Naive thymus-derived CD4-positive, alpha-beta T cell (primary cell): ENCODE results near the gene GALNT15. TPM values are rescaled to one million over a fixed set of nuclear protein-coding genes. Genes with fewer than 3 reads are reported as not detected.

Experiments used
- ATAC-seq: fragments of 150-1000 bp; cut with Tn5 transposase; 2 replicates; pipeline ENCODE4 v1.10.0; 2021; ENCODE audit warnings: mild to moderate bottlenecking, moderate library complexity
- CTCF ChIA-PET: fragments of 350-600 bp; sonication (Branson Sonifier 250); formaldehyde crosslinking; loops from one replicate; lab custom pipeline; 2021; ENCODE audit warnings: antibody characterized with exemption; lab: Charles Lee
- POLR2A ChIA-PET: fragments of 350-600 bp; sonication (Branson Sonifier 250); formaldehyde crosslinking; loops from one replicate; lab custom pipeline; 2021; ENCODE audit warnings: antibody characterized with exemption, inconsistent platforms; lab: Charles Lee
- DNase-seq, 9 donors: peaks; one replicate each; pipeline versions ENCODE4 v3.0.0 to v3.0.0-alpha.2; 2020 to 2022; ENCODE audit warnings: mixed read lengths in 1 of 9
- H3K27ac ChIP-seq: one replicate; pipeline ENCODE4 v1.7.0; 2013; ENCODE audit warnings: mild to moderate bottlenecking, low read depth, low read length, moderate library complexity
- H3K27me3 ChIP-seq, 2 donors: one replicate each; pipeline ENCODE4 v1.7.0; 2013; ENCODE audit warnings: low read length in 2 of 2, mild to moderate bottlenecking in 2 of 2, moderate library complexity in 2 of 2; ENCODE audit not compliant: control insufficient read depth in 2 of 2, insufficient read depth in 2 of 2
- H3K36me3 ChIP-seq, 3 experiments: 1 replicate in 2 of 3; 2 replicates in 1 of 3; pipeline ENCODE4 v1.7.0; 2013; ENCODE audit warnings: low read length in 3 of 3, mild to moderate bottlenecking in 3 of 3, moderate library complexity in 1 of 3; ENCODE audit not compliant: insufficient read depth in 3 of 3, control insufficient read depth in 2 of 3
- H3K4me1 ChIP-seq, 2 donors: one replicate each; pipeline ENCODE4 v1.7.0; 2013; ENCODE audit warnings: low read length in 2 of 2, mild to moderate bottlenecking in 2 of 2, moderate library complexity in 1 of 2; ENCODE audit not compliant: control insufficient read depth in 2 of 2, insufficient read depth in 2 of 2
- H3K4me3 ChIP-seq: 2 replicates; pipeline ENCODE4 v1.7.0; 2013; ENCODE audit warnings: mild to moderate bottlenecking, low read length
- H3K9me3 ChIP-seq, 3 experiments: 1 replicate in 2 of 3; 2 replicates in 1 of 3; pipeline ENCODE4 v1.7.0; 2013; ENCODE audit warnings: low read length in 3 of 3; ENCODE audit not compliant: control insufficient read depth in 2 of 3
- H3K27ac Mint-ChIP-seq, 9 donors: one replicate each; pipeline ENCODE4 v1.8.0; 2020 to 2022; ENCODE audit warnings: mixed read lengths in 9 of 9, mild to moderate bottlenecking in 8 of 9, moderate library complexity in 5 of 9, inconsistent platforms in 2 of 9
- H3K27me3 Mint-ChIP-seq, 5 donors: one replicate each; pipeline ENCODE4 v1.8.0; 2021 to 2022; ENCODE audit warnings: mixed read lengths in 5 of 5, mild to moderate bottlenecking in 1 of 5
- H3K36me3 Mint-ChIP-seq, 5 donors: one replicate each; pipeline ENCODE4 v1.8.0; 2020 to 2022; ENCODE audit warnings: mixed read lengths in 5 of 5, mild to moderate bottlenecking in 3 of 5, inconsistent platforms in 1 of 5
- H3K4me1 Mint-ChIP-seq, 7 donors: one replicate each; pipeline ENCODE4 v1.8.0; 2020 to 2022; ENCODE audit warnings: mixed read lengths in 7 of 7, mild to moderate bottlenecking in 3 of 7, inconsistent platforms in 1 of 7
- H3K4me3 Mint-ChIP-seq, 10 donors: one replicate each; pipeline ENCODE4 v1.8.0; 2020 to 2022; ENCODE audit warnings: mild to moderate bottlenecking in 10 of 10, mixed read lengths in 10 of 10, moderate library complexity in 6 of 10, inconsistent platforms in 2 of 10
- H3K9me3 Mint-ChIP-seq, 11 donors: one replicate each; pipeline ENCODE4 v1.8.0; 2020 to 2022; ENCODE audit warnings: mixed read lengths in 11 of 11, mild to moderate bottlenecking in 4 of 11, inconsistent platforms in 1 of 11, moderate library complexity in 1 of 11
- intact Hi-C, 2 donors: fragments of 100-400 bp; cut with micrococcal nuclease; formaldehyde crosslinking; loops; one replicate each; pipeline ENCODE4 v1.15.1; 2023
- polyA plus RNA-seq, 2 donors: library from polyadenylated mRNA; unstranded; fragments of 300-500 nt; fragmentation: Illumina TruSeq; gene quantifications; one replicate each; pipeline ENCODE4 v1.2.3, GENCODE V29; 2021
- total RNA-seq, 6 experiments: library from RNA in 5 of 6; stranded (reverse) in 5 of 6; gene quantifications; 1 replicate in 5 of 6; 2 replicates in 1 of 6; pipeline ENCODE4 v1.2.3 and lab custom pipeline; 2021 to 2026

The GALNT15 gene
- total and polyA plus RNA-seq, 7 experiments from 2014 or later, result 0.46 TPM; not detected in 6

- Histone ChIP-seq H3K9me3 (no peaks in the 10 kb centered on the region), H3K36me3 (peaks cover 0 to 8% (median 0%) of the 10 kb centered on the region in 3 experiments), H3K27me3 (no peaks in the 10 kb centered on the region), H3K4me3 (no peak overlapping the region), H3K27ac (no peak overlapping the region), H3K4me1 (peaks cover 3 to 8% of the 10 kb centered on the region in 2 donors)
- Mint-ChIP-seq H3K36me3 (peaks cover 0 to 5% (median 0%) of the 10 kb centered on the region in 5 donors), H3K9me3 (no peaks in the 10 kb centered on the region), H3K27ac (peak overlapping the region in 1 of 9 donors; percentile 76), H3K4me1 (peaks cover 4 to 25% (median 16%) of the 10 kb centered on the region in 7 donors), H3K27me3 (no peaks in the 10 kb centered on the region), H3K4me3 (peak overlapping the region in 1 of 10 donors; percentile 76)
- POLR2A ChIA-PET, result no interaction called here
- intact Hi-C loops, result no loop called here
- no peak for ATAC-seq
- CTCF ChIA-PET, result no interaction called here
- DNase-seq, result no peak
These were observed 80.8 kb downstream of the GALNT15 start for GRCh38 chr3:16255326-16255725.

GRCh38 chr3:16255726-16256125 lies 81.2 kb downstream of the GALNT15 start:
- Mint-ChIP-seq H3K4me3 (no peak overlapping the region), H3K4me1 (peaks cover 4 to 25% (median 16%) of the 10 kb centered on the region in 7 donors), H3K27ac (no peak overlapping the region), H3K36me3 (peaks cover 0 to 5% (median 0%) of the 10 kb centered on the region in 5 donors), H3K27me3 (no peaks in the 10 kb centered on the region), H3K9me3 (no peaks in the 10 kb centered on the region)
- DNase-seq (no peak), ATAC-seq (no peak)
- peaks cover 0 to 9% (median 0%) of the 10 kb centered on the region in 3 experiments for H3K36me3 ChIP-seq
- H3K27ac ChIP-seq, result no peak overlapping the region
- H3K9me3 ChIP-seq, result no peaks in the 10 kb centered on the region
- POLR2A ChIA-PET, result no interaction called here
- no peak overlapping the region for H3K4me3 ChIP-seq
- CTCF ChIA-PET, result no interaction called here
- peaks cover 3 to 8% of the 10 kb centered on the region in 2 donors for H3K4me1 ChIP-seq
- intact Hi-C loops, result no loop called here
- H3K27me3 ChIP-seq, result no peaks in the 10 kb centered on the region

- ChIA-PET CTCF (no interaction called here), POLR2A (interaction anchor here (0.6 to 1.0 kb wide), 2 partner anchors 224 to 257 kb away, joined by 3 read pairs; no protein-coding TSS in a partner anchor)
- Histone ChIP-seq H3K27ac (no peak overlapping the region), H3K27me3 (no peaks in the 10 kb centered on the region), H3K36me3 (peaks cover 0 to 17% (median 0%) of the 10 kb centered on the region in 3 experiments), H3K9me3 (no peaks in the 10 kb centered on the region), H3K4me3 (no peak overlapping the region), H3K4me1 (peaks cover 3 to 8% of the 10 kb centered on the region in 2 donors)
- no peak for DNase-seq
- Mint-ChIP-seq H3K4me3 (no peak overlapping the region), H3K27ac (no peak overlapping the region), H3K4me1 (peaks cover 4 to 28% (median 16%) of the 10 kb centered on the region in 7 donors), H3K9me3 (no peaks in the 10 kb centered on the region), H3K36me3 (peaks cover 0 to 5% (median 0%) of the 10 kb centered on the region in 5 donors), H3K27me3 (no peaks in the 10 kb centered on the region)
- intact Hi-C loops, result no loop called here
- no peak for ATAC-seq
These were observed 82.8 kb downstream of the GALNT15 start for GRCh38 chr3:16257309-16257708.

GRCh38 chr3:16258177-16258576 lies 83.7 kb downstream of the GALNT15 start:
- Mint-ChIP-seq H3K4me1 (peaks cover 4 to 28% (median 16%) of the 10 kb centered on the region in 7 donors), H3K9me3 (no peaks in the 10 kb centered on the region), H3K27ac (no peak overlapping the region), H3K36me3 (peaks cover 0 to 5% (median 0%) of the 10 kb centered on the region in 5 donors), H3K27me3 (no peaks in the 10 kb centered on the region), H3K4me3 (no peak overlapping the region)
- Histone ChIP-seq H3K27me3 (no peaks in the 10 kb centered on the region), H3K9me3 (no peaks in the 10 kb centered on the region), H3K4me1 (peaks cover 3 to 8% of the 10 kb centered on the region in 2 donors), H3K27ac (no peak overlapping the region), H3K36me3 (peaks cover 0 to 17% (median 0%) of the 10 kb centered on the region in 3 experiments), H3K4me3 (no peak overlapping the region)
- DNase-seq (no peak), ATAC-seq (no peak)
- ChIA-PET CTCF (no interaction called here), POLR2A (interaction anchor here (1.4 kb wide), 1 partner anchor 58 kb away, joined by 3 read pairs; no protein-coding TSS in a partner anchor)
- intact Hi-C loops, result no loop called here

- ATAC-seq (peak; percentile 41), DNase-seq (peak in 6 of 9 donors; percentile 8 to 19 (median 12))
- Mint-ChIP-seq H3K4me3 (peak overlapping the region in 1 of 10 donors; percentile 5), H3K27me3 (no peaks in the 10 kb centered on the region), H3K4me1 (peaks cover 5 to 28% (median 17%) of the 10 kb centered on the region in 7 donors), H3K27ac (peak overlapping the region in 6 of 9 donors; percentile 3 to 52 (median 8)), H3K36me3 (peaks cover 0 to 5% (median 0%) of the 10 kb centered on the region in 5 donors), H3K9me3 (no peaks in the 10 kb centered on the region)
- H3K4me3 ChIP-seq, result no peak overlapping the region
- no peak overlapping the region for H3K27ac ChIP-seq
- peaks cover 4 to 9% of the 10 kb centered on the region in 2 donors for H3K4me1 ChIP-seq
- H3K36me3 ChIP-seq, result peaks cover 0 to 17% (median 0%) of the 10 kb centered on the region in 3 experiments
- ChIA-PET POLR2A (interaction anchor here (1.4 kb wide), 1 partner anchor 58 kb away, joined by 3 read pairs; no protein-coding TSS in a partner anchor), CTCF (no interaction called here)
- H3K27me3 ChIP-seq, result no peaks in the 10 kb centered on the region
- H3K9me3 ChIP-seq, result no peaks in the 10 kb centered on the region
- intact Hi-C loops, result no loop called here
These were observed 84.4 kb downstream of the GALNT15 start for GRCh38 chr3:16258866-16259265.

- ChIA-PET POLR2A (no interaction called here), CTCF (no interaction called here)
- Histone ChIP-seq H3K9me3 (no peaks in the 10 kb centered on the region), H3K27ac (no peak overlapping the region), H3K36me3 (peaks cover 0 to 17% (median 0%) of the 10 kb centered on the region in 3 experiments), H3K27me3 (no peaks in the 10 kb centered on the region), H3K4me3 (no peak overlapping the region), H3K4me1 (peaks cover 4 to 13% of the 10 kb centered on the region in 2 donors)
- peaks cover 0 to 4% (median 0%) of the 10 kb centered on the region in 11 donors for H3K9me3 Mint-ChIP-seq
- no peak for ATAC-seq
- no peak for DNase-seq
- peak overlapping the region in 2 of 9 donors; percentile 15 to 32 for H3K27ac Mint-ChIP-seq
- peaks cover 0 to 2% (median 0%) of the 10 kb centered on the region in 5 donors for H3K27me3 Mint-ChIP-seq
- intact Hi-C loops, result loop anchor here (10.0 kb wide), 4 partner anchors 835 to 1485 kb away; partner anchors contain the start of genes EAF1 (in 1 of the 2), METTL6 (in 1 of the 2), RBSN (in 1 of the 2) and TBC1D5 (in 1 of the 2)
- no peak overlapping the region for H3K4me3 Mint-ChIP-seq
- peaks cover 8 to 30% (median 24%) of the 10 kb centered on the region in 7 donors for H3K4me1 Mint-ChIP-seq
- peaks cover 0 to 5% (median 0%) of the 10 kb centered on the region in 5 donors for H3K36me3 Mint-ChIP-seq
These were observed 85.6 kb downstream of the GALNT15 start for GRCh38 chr3:16260046-16260445.
